Chondrocyte (in vitro differentiated cells): ENCODE data around the gene C7. TPM values are rescaled to one million over a fixed set of nuclear protein-coding genes. Genes with fewer than 3 reads are reported as not detected.

Experiments used
- DNase-seq: peaks from one replicate; pipeline ENCODE4 v3.0.0; 2021; ENCODE audit warnings: mixed read lengths, low spot score
- H3K27ac Mint-ChIP-seq: one replicate; pipeline ENCODE4 v1.8.0; 2021; ENCODE audit warnings: mild to moderate bottlenecking, moderate library complexity, mixed read lengths; ENCODE audit not compliant: unreplicated experiment
- H3K27me3 Mint-ChIP-seq: 2 replicates; pipeline ENCODE4 v1.8.0; 2021; ENCODE audit warnings: low read depth, mixed read lengths
- H3K36me3 Mint-ChIP-seq: 2 replicates; pipeline ENCODE4 v1.8.0; 2021; ENCODE audit warnings: low read depth, mixed read lengths
- H3K4me1 Mint-ChIP-seq: 2 replicates; pipeline ENCODE4 v1.8.0; 2021; ENCODE audit warnings: low read depth, mild to moderate bottlenecking, mixed read lengths
- H3K4me3 Mint-ChIP-seq: one replicate; pipeline ENCODE4 v1.8.0; 2021; ENCODE audit warnings: mild to moderate bottlenecking, moderate library complexity, mixed read lengths; ENCODE audit not compliant: unreplicated experiment
- H3K9me3 Mint-ChIP-seq: 2 replicates; pipeline ENCODE4 v1.8.0; 2021; ENCODE audit warnings: low read depth, mixed read lengths
- CTCF ChIP-seq: fragments of 200-600 bp; sonication (generic); IDR thresholded peaks from 2 replicates; pipeline ENCODE4 v1.5.0; 2021; ENCODE audit warnings: antibody characterized with exemption, mild to moderate bottlenecking, moderate library complexity
- total RNA-seq: library from RNA; stranded (reverse); gene quantifications from 3 replicates; pipeline ENCODE4 v1.2.1, GENCODE V29; 2021

Gene C7
- total RNA-seq, 1 donor from 2014 or later: not detected

DNA sequence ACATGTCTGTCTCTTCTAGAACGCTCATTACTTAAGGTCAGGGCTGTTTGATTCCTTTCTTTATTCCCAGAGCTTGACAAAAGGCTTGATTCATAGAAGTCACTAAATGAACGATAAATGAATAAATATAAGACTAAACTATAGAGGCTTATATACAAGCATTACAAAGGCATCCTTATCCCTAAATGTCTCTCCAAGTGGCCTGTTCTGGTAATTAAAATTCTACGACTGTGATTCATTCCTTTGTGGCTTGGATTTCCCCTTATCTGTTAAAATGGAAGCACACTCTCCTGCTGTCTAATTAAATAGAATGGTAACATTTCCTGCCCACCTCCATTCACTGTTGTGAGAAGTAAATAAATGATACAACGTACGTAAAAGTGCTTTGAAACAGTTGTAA, 49.5 kb downstream of the C7 start:
- Mint-ChIP-seq H3K36me3 (no peaks in the 10 kb centered on the region), H3K4me1 (no peaks in the 10 kb centered on the region), H3K4me3 (no peak overlapping the region), H3K27me3 (peaks cover 1% of the 10 kb centered on the region), H3K27ac (no peak overlapping the region), H3K9me3 (peaks cover 25% of the 10 kb centered on the region)
- TF ChIP-seq CTCF: no peak
- no peak for DNase-seq

GRCh38 chr5:40960037-40960436, 50.7 kb downstream of the C7 start:
- H3K27ac Mint-ChIP-seq: no peak overlapping the region
- H3K4me3 Mint-ChIP-seq: no peak overlapping the region
- DNase-seq: no peak
- TF ChIP-seq CTCF: no peak
- peaks cover 1% of the 10 kb centered on the region for H3K27me3 Mint-ChIP-seq
- peaks cover 25% of the 10 kb centered on the region for H3K9me3 Mint-ChIP-seq
- no peaks in the 10 kb centered on the region for H3K36me3 Mint-ChIP-seq
- H3K4me1 Mint-ChIP-seq: no peaks in the 10 kb centered on the region

- no peak for DNase-seq
- Mint-ChIP-seq H3K27ac (no peak overlapping the region), H3K4me3 (no peak overlapping the region), H3K27me3 (no peaks in the 10 kb centered on the region), H3K9me3 (peaks cover 28% of the 10 kb centered on the region), H3K36me3 (no peaks in the 10 kb centered on the region), H3K4me1 (no peaks in the 10 kb centered on the region)
- TF ChIP-seq CTCF: no peak
These were observed 53.1 kb downstream of the C7 start for GRCh38 chr5:40962207-40962955.

DNA sequence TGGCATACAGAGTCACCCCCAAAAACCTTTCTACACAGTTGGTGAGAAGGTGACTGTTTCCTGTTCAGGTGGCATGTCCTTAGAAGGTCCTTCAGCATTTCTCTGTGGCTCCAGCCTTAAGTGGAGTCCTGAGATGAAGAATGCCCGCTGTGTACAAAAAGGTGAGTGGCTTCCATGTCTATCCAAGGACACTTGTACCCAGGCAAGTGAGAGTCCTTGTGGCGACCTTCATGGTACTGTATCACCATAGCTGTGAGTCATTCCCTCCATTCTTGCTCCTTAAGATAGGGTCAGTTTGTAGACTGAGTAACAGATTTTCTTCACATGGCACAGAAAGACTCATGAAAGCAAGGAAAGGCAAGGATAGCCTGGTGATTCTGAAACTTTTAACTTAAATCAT, 63.1 kb downstream of the C7 start:
- Mint-ChIP-seq H3K4me1 (no peaks in the 10 kb centered on the region), H3K27ac (no peak overlapping the region), H3K27me3 (peaks cover 9% of the 10 kb centered on the region), H3K4me3 (no peak overlapping the region), H3K9me3 (no peaks in the 10 kb centered on the region), H3K36me3 (no peaks in the 10 kb centered on the region)
- DNase-seq: no peak
- TF ChIP-seq CTCF: no peak

GRCh38 chr5:40973364-40974004, 64.2 kb downstream of the C7 start:
- no peaks in the 10 kb centered on the region for H3K9me3 Mint-ChIP-seq
- no peaks in the 10 kb centered on the region for H3K4me1 Mint-ChIP-seq
- H3K27ac Mint-ChIP-seq: no peak overlapping the region
- H3K36me3 Mint-ChIP-seq: no peaks in the 10 kb centered on the region
- TF ChIP-seq CTCF: no peak
- no peak for DNase-seq
- no peak overlapping the region for H3K4me3 Mint-ChIP-seq
- H3K27me3 Mint-ChIP-seq: peaks cover 9% of the 10 kb centered on the region
